Stimulated activated CD8-positive, alpha-beta memory T cell treated with anti-CD3 and anti-CD28 coated beads, Interleukin-7, amount 100 ng/mL, for 4 hours (primary cell): ENCODE measurements around the gene PAOX.

Experiments
- DNase-seq, 2 donors: peaks; one replicate each; pipeline ENCODE4 v3.0.0-alpha.2; 2020; ENCODE audit warnings: low read depth in 2 of 2

The PAOX gene

GRCh38 chr10:133349577-133350011, 29.5 kb upstream of the PAOX start:
- no peak for DNase-seq

- no peak for DNase-seq
Observed at GRCh38 chr10:133350283-133350949, 28.6 kb upstream of the PAOX start.

- no peak for DNase-seq
Observed at GRCh38 chr10:133350950-133351329, 28.1 kb upstream of the PAOX start.

GRCh38 chr10:133351408-133352318, 27.4 kb upstream of the PAOX start:
- DNase-seq, result no peak

- DNase-seq, result no peak
Observed at GRCh38 chr10:133353202-133353959, 25.7 kb upstream of the PAOX start.

GRCh38 chr10:133353988-133354605, 25.0 kb upstream of the PAOX start:
- DNase-seq, result no peak

GRCh38 chr10:133354672-133355240, 24.3 kb upstream of the PAOX start:
- DNase-seq, result no peak

GRCh38 chr10:133355266-133355665, 23.8 kb upstream of the PAOX start:
- DNase-seq, result no peak

GRCh38 chr10:133355991-133356390, 23.1 kb upstream of the PAOX start:
- DNase-seq, result no peak

- DNase-seq, result no peak
Observed at GRCh38 chr10:133356549-133357284, 22.3 kb upstream of the PAOX start.

- DNase-seq, result peak; percentile 50 to 69
Observed at GRCh38 chr10:133357285-133358161, 21.5 kb upstream of the PAOX start, which contains the start of gene FUOM. Gene FUOM (minus strand): TSS chr10:133358019. CDS start chr10:133358007, 12 bp downstream.

GRCh38 chr10:133358162-133358924, 20.7 kb upstream of the PAOX start:
- no peak for DNase-seq

- no peak for DNase-seq
Observed at GRCh38 chr10:133358925-133359310, 20.1 kb upstream of the PAOX start.

GRCh38 chr10:133359554-133359971, 19.5 kb upstream of the PAOX start:
- no peak for DNase-seq

GRCh38 chr10:133359972-133360610, 19.0 kb upstream of the PAOX start:
- no peak for DNase-seq

- DNase-seq, result no peak
Observed at GRCh38 chr10:133361227-133361626, 17.8 kb upstream of the PAOX start.

GRCh38 chr10:133361773-133362441, 17.2 kb upstream of the PAOX start:
- no peak for DNase-seq

GRCh38 chr10:133362846-133363245, 16.2 kb upstream of the PAOX start:
- no peak for DNase-seq
